Measurements from ENCODE around the gene ZNF224. TPM values are rescaled to one million over a fixed set of nuclear protein-coding genes. Genes with fewer than 3 reads are reported as not detected.
A peak's percentile ranks its signal among the peaks of the same experiment; 100 is the strongest.
"Not testable (repeated sequence)": the region's sequence is repeated elsewhere in the genome, so short reads cannot be mapped to it uniquely, and the experiment has no call there.

Gene ZNF224
- total and polyA plus RNA-seq, 9 donors: 16.2 to 31.0 (median 24.1) TPM

GRCh38 chr19:44113138-44113783, 19.1 kb downstream of the ZNF224 start, which contains the start of gene ZNF225:
ZNF225 (plus strand) TSS chr19:44113399; CDS start chr19:44115828, 2,429 bp downstream.
- H3K27ac ChIP-seq: peak within 1 kb of the TSS in 1 of 2 donors; percentile 50
- peak within 1 kb of the TSS; percentile 77 for H3K4me3 ChIP-seq
- intact Hi-C loops (cut with DNase I): loop anchor here in 2 of 4 donors (5.0 to 10.0 kb wide), 3 partner anchors 49 to 108 kb away; partner anchors contain the start of genes ZNF223 (in 1 of the 2) and ZNF230 (in 1 of the 2)
- no peak for TF ChIP-seq POLR2A (IDR thresholded peaks at IDR 0.05)
- TF ChIP-seq EP300 (IDR thresholded peaks at IDR 0.05): peak; percentile 4
- peak in 2 of 3 donors; percentile 15 to 33 for TF ChIP-seq CTCF (IDR thresholded peaks at IDR 0.05)
- peak; percentile 92 to 97 (median 93) for DNase-seq
- no peaks in the 10 kb centered on the region for H3K36me3 ChIP-seq
- H3K27me3 ChIP-seq: no peaks in the 10 kb centered on the region
- WGBS, 3 donors: 0% methylated on average over 43 to 44 of the region's 44 CpGs
- H3K4me1 ChIP-seq (ENCODE audit: insufficient read depth): peaks cover 8% of the 10 kb centered on the region
- peaks cover 0 to 1% of the 10 kb centered on the region in 2 donors for H3K9me3 ChIP-seq

- no peak for TF ChIP-seq CTCF (IDR thresholded peaks at IDR 0.05)
- TF ChIP-seq POLR2A (IDR thresholded peaks at IDR 0.05): no peak
- TF ChIP-seq EP300 (IDR thresholded peaks at IDR 0.05): no peak
- peak in 2 of 5 donors; percentile 18 to 28 for DNase-seq
- intact Hi-C loops (cut with DNase I): loop anchor here in 2 of 4 donors (5.0 to 10.0 kb wide), 3 partner anchors 48 to 109 kb away; partner anchors contain the start of genes ZNF223 (in 1 of the 2) and ZNF230 (in 1 of the 2)
- Histone ChIP-seq H3K27ac (peak overlapping the region in 1 of 2 donors; percentile 50), H3K27me3 (no peaks in the 10 kb centered on the region), H3K36me3 (no peaks in the 10 kb centered on the region), H3K4me3 (peak overlapping the region; percentile 77), H3K4me1 (ENCODE audit: insufficient read depth) (peaks cover 8% of the 10 kb centered on the region), H3K9me3 (no peaks in the 10 kb centered on the region)
- 1 to 3% (median 2%) methylated on average over 18 of the region's 18 CpGs for WGBS, 3 donors
These were observed 19.7 kb downstream of the ZNF224 start for GRCh38 chr19:44113784-44114390.

- H3K27me3 ChIP-seq; DNase-seq; H3K4me1 ChIP-seq (ENCODE audit: insufficient read depth); H3K36me3 ChIP-seq; intact Hi-C loops (cut with DNase I); H3K4me3 ChIP-seq; H3K27ac ChIP-seq: not testable (repeated sequence)
- H3K9me3 ChIP-seq: peaks cover 0 to 27% of the 10 kb centered on the region in 2 donors
- WGBS, 3 donors: 96 to 97% (median 96%) methylated on average over 4 of the region's 4 CpGs
These were observed 27.0 kb downstream of the ZNF224 start for GRCh38 chr19:44121162-44121561.

GRCh38 chr19:44131955-44132354, 37.8 kb downstream of the ZNF224 start:
- WGBS, 3 donors: 93% methylated on average over 5 of the region's 5 CpGs
- Histone ChIP-seq H3K4me1 (ENCODE audit: insufficient read depth) (no peaks in the 10 kb centered on the region), H3K9me3 (peaks cover 3 to 44% of the 10 kb centered on the region in 2 donors), H3K27me3 (no peaks in the 10 kb centered on the region), H3K4me3 (no peak overlapping the region), H3K27ac (no peak overlapping the region), H3K36me3 (no peaks in the 10 kb centered on the region)
- DNase-seq: no peak
- TF ChIP-seq EP300 (IDR thresholded peaks at IDR 0.05) (no peak), CTCF (IDR thresholded peaks at IDR 0.05) (no peak), POLR2A (IDR thresholded peaks at IDR 0.05) (no peak)
- intact Hi-C loops (cut with DNase I): no loop called here

All from ovary (tissue), 9 donors.